Stimulated activated naive CD8-positive, alpha-beta T cell treated with anti-CD3 and anti-CD28 coated beads, Interleukin-15, Interleukin-2, amounts not matched to agents 100 ng/mL and 50 ng/mL, for 24 hours (primary cell): ENCODE data around the gene KAT7.
"Not testable (repeated sequence)": the region's sequence is repeated elsewhere in the genome, so short reads cannot be mapped to it uniquely, and the experiment has no call there.

Source experiments
- H3K27ac Mint-ChIP-seq: one replicate; pipeline ENCODE4 v1.8.0; 2021; ENCODE audit warnings: mild to moderate bottlenecking, mixed read lengths
- H3K27me3 Mint-ChIP-seq: one replicate; pipeline ENCODE4 v1.8.0; 2021; ENCODE audit warnings: mixed read lengths
- H3K36me3 Mint-ChIP-seq: one replicate; pipeline ENCODE4 v1.8.0; 2021; ENCODE audit warnings: low read depth, mixed read lengths
- H3K4me1 Mint-ChIP-seq: one replicate; pipeline ENCODE4 v1.8.0; 2021; ENCODE audit warnings: low read depth, mixed read lengths
- H3K4me3 Mint-ChIP-seq: one replicate; pipeline ENCODE4 v1.8.0; 2021; ENCODE audit warnings: mild to moderate bottlenecking, mixed read lengths
- H3K9me3 Mint-ChIP-seq: one replicate; pipeline ENCODE4 v1.8.0; 2021; ENCODE audit warnings: mixed read lengths

KAT7 gene

GRCh38 chr17:49755663-49756283 is 32.7 kb upstream of the KAT7 start:
- Mint-ChIP-seq H3K36me3 (peaks cover 21% of the 10 kb centered on the region), H3K27me3 (no peaks in the 10 kb centered on the region), H3K4me1 (peaks cover 82% of the 10 kb centered on the region), H3K27ac (peak overlapping the region; percentile 70), H3K4me3 (no peak overlapping the region), H3K9me3 (no peaks in the 10 kb centered on the region)

- no peaks in the 10 kb centered on the region for H3K27me3 Mint-ChIP-seq
- H3K27ac Mint-ChIP-seq, result peak overlapping the region; percentile 70
- H3K36me3 Mint-ChIP-seq, result peaks cover 21% of the 10 kb centered on the region
- no peak overlapping the region for H3K4me3 Mint-ChIP-seq
- H3K4me1 Mint-ChIP-seq, result peaks cover 90% of the 10 kb centered on the region
- H3K9me3 Mint-ChIP-seq, result no peaks in the 10 kb centered on the region
Measured at GRCh38 chr17:49756323-49757150, 31.9 kb upstream of the KAT7 start.

GRCh38 chr17:49757151-49757777 is 31.2 kb upstream of the KAT7 start:
- Mint-ChIP-seq H3K27me3 (no peaks in the 10 kb centered on the region), H3K27ac (peak overlapping the region; percentile 45), H3K36me3 (peaks cover 21% of the 10 kb centered on the region), H3K4me1 (peaks cover 93% of the 10 kb centered on the region), H3K4me3 (no peak overlapping the region), H3K9me3 (no peaks in the 10 kb centered on the region)

GRCh38 chr17:49758464-49759010 is 29.9 kb upstream of the KAT7 start:
- H3K9me3 Mint-ChIP-seq, H3K4me3 Mint-ChIP-seq, H3K27me3 Mint-ChIP-seq: not testable (repeated sequence)
- Mint-ChIP-seq H3K36me3 (peaks cover 18% of the 10 kb centered on the region), H3K27ac (peak overlapping the region; percentile 49), H3K4me1 (peaks cover 90% of the 10 kb centered on the region)

DNA sequence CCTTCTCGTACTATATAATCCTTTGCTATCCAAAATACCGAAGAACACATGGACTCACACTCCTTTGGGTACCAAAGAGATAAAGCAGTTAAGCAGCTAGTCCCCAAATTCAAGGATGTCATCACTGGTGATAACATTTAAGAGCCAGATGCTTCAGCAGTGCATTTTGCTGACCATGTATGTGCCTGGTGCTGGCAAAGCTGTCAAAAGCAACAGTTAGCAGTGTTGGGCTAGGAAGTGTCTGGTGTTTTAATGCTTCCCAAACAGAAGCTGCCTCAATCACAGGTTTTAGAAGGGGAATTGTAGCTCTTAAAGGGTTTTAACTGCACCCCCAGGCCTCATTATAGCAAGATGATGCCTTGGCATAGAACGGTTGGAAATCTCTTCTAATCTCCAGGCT is 29.3 kb upstream of the KAT7 start:
- no peaks in the 10 kb centered on the region for H3K27me3 Mint-ChIP-seq
- peaks cover 86% of the 10 kb centered on the region for H3K4me1 Mint-ChIP-seq
- no peak overlapping the region for H3K4me3 Mint-ChIP-seq
- no peaks in the 10 kb centered on the region for H3K9me3 Mint-ChIP-seq
- peaks cover 18% of the 10 kb centered on the region for H3K36me3 Mint-ChIP-seq
- no peak overlapping the region for H3K27ac Mint-ChIP-seq

- H3K4me3 Mint-ChIP-seq, result peak overlapping the region; percentile 18
Measured at GRCh38 chr17:49760296-49760695, 28.2 kb upstream of the KAT7 start.

DNA sequence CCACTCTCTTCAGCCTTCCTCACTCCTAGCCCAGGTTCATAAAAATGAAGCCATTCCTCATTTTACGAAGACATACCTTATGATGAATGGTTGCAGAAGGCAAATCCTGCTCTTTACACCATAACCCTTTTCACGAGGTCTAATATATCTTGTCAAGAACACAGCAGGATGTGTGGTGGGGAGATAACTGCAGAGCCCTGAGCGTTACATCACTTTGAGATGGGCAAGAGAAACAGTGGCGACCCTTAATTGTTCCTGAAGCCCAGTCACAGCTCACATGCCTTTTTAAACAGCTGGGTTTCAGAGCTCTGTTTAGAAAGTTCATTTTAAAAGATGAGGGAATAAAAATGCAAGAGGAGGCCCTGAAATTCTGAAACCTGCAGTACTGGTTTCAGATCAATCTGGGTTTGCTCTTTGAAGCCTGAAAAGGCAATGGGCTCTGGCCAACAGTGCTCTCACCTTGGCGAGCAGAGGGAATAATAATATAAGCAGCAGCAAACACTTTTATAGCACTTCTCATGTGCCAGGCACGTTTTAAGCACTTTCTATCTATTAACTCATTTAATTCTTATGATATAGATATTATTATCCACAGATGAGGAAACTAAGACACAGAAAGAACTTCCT is 27.4 kb upstream of the KAT7 start:
- H3K9me3 Mint-ChIP-seq, result no peaks in the 10 kb centered on the region
- H3K27me3 Mint-ChIP-seq, result no peaks in the 10 kb centered on the region
- H3K4me1 Mint-ChIP-seq, result peaks cover 86% of the 10 kb centered on the region
- peaks cover 10% of the 10 kb centered on the region for H3K36me3 Mint-ChIP-seq
- peak overlapping the region; percentile 24 for H3K27ac Mint-ChIP-seq
- H3K4me3 Mint-ChIP-seq, result peak overlapping the region; percentile 18

More at GRCh38 chr17:49760296-49760695, 28.2 kb upstream of the KAT7 start:
- Mint-ChIP-seq H3K9me3 (no peaks in the 10 kb centered on the region), H3K27ac (peak overlapping the region; percentile 24), H3K4me1 (peaks cover 88% of the 10 kb centered on the region), H3K36me3 (peaks cover 15% of the 10 kb centered on the region), H3K27me3 (no peaks in the 10 kb centered on the region)

GRCh38 chr17:49762151-49762941 is 26.1 kb upstream of the KAT7 start:
- Mint-ChIP-seq H3K27ac (peak overlapping the region; percentile 90), H3K27me3 (no peaks in the 10 kb centered on the region), H3K9me3 (no peaks in the 10 kb centered on the region), H3K36me3 (peaks cover 5% of the 10 kb centered on the region), H3K4me1 (peaks cover 73% of the 10 kb centered on the region), H3K4me3 (peak overlapping the region; percentile 92)

GRCh38 chr17:49763735-49764558 is 24.5 kb upstream of the KAT7 start, which contains the start of gene FAM117A:
Gene FAM117A (minus strand): TSS chr17:49764131. CDS start chr17:49764087, 44 bp downstream.
- H3K27me3 Mint-ChIP-seq, result no peaks in the 10 kb centered on the region
- peak within 1 kb of the TSS; percentile 90 for H3K27ac Mint-ChIP-seq
- H3K4me3 Mint-ChIP-seq, result peak within 1 kb of the TSS; percentile 92
- no peaks in the 10 kb centered on the region for H3K9me3 Mint-ChIP-seq
- no peaks in the 10 kb centered on the region for H3K36me3 Mint-ChIP-seq
- H3K4me1 Mint-ChIP-seq, result peaks cover 68% of the 10 kb centered on the region

DNA sequence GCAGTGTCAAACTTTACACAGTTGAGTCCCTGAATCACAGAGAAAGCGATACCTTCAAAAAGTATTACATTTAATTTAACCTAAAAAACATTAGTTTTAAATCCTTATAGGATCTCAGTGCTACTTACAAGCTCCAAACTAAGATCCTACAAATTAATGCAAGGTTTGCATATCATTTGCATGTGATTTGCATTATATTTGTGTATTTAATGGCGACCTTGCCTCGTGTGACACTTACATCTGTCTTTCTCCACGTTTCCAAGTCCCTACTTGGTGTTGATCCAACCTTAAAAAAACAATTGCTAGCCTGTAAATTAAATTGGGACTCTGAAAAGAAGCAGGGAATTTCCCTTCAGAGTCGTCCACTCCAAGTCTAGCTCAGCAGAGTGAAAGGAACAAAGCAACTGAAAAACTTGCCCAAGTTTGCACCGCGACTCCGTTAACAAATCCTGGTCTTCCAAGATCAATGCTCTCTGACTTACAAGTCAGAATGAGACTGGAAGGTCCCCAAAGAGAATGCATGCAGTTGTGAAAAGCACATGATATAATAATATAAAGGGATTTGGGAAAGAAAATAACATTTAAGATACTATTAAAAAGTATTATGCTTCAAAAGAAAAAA is 23.8 kb upstream of the KAT7 start:
- Mint-ChIP-seq H3K36me3 (no peaks in the 10 kb centered on the region), H3K27me3 (no peaks in the 10 kb centered on the region), H3K9me3 (no peaks in the 10 kb centered on the region)

DNA sequence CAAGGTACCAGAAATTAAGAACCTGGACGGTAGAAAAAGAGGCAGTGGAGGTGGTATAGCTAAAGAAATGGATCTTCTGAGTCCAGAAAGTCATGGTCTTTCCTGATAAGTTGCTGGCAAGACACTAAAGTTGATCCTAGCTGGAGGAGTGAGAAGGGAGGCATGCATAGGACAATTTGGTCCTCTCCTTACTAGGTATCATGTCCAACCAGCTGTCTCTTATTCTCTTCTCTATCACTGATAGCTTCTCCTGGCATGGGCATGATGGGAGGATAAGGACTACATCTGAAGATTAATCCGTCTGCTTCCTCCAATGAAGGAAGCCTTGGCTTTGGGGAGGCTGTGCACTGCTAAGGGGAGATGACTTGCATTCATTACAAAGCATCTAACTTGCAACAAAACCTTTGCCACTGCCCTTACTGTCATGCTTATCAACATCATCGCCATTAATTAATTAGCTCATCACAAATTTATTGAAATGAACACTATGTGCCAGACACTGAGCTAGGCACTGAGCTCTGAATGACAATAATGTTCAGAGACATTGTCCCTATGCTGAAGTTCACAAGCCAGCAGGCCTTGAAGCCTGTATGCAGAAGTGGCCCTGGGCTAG is 21.5 kb upstream of the KAT7 start:
- Mint-ChIP-seq H3K36me3 (no peaks in the 10 kb centered on the region), H3K9me3 (no peaks in the 10 kb centered on the region), H3K27me3 (no peaks in the 10 kb centered on the region), H3K27ac (no peak overlapping the region), H3K4me3 (no peak overlapping the region), H3K4me1 (peaks cover 37% of the 10 kb centered on the region)

More for the DNA sequence above, 23.8 kb upstream of the KAT7 start:
- peaks cover 61% of the 10 kb centered on the region for H3K4me1 Mint-ChIP-seq
- peak overlapping the region; percentile 83 for H3K4me3 Mint-ChIP-seq
- peak overlapping the region; percentile 75 for H3K27ac Mint-ChIP-seq

GRCh38 chr17:49775546-49776260 is 12.8 kb upstream of the KAT7 start:
- Mint-ChIP-seq H3K27ac (no peak overlapping the region), H3K9me3 (no peaks in the 10 kb centered on the region), H3K4me3 (no peak overlapping the region), H3K27me3 (no peaks in the 10 kb centered on the region), H3K36me3 (no peaks in the 10 kb centered on the region), H3K4me1 (peaks cover 16% of the 10 kb centered on the region)
